HepG2 (cell line): ENCODE data around the gene MGAT2. TPM values are rescaled to one million over a fixed set of nuclear protein-coding genes. Genes with fewer than 3 reads are reported as not detected.
A peak's percentile ranks its signal among the peaks of the same experiment; 100 is the strongest.

Experiments used
- ETV5 ChIP-seq: IDR thresholded peaks from 2 replicates; pipeline ENCODE4 v1.6.1; 2018; ENCODE audit warnings: missing biosample characterization, missing genetic modification reagents, inconsistent platforms, borderline replicate concordance
- HOXA9 ChIP-seq: sonication (generic); formaldehyde crosslinking; IDR thresholded peaks from 2 replicates; pipeline ENCODE4 v1.8.1; 2022; ENCODE audit warnings: missing genetic modification reagents, mild to moderate bottlenecking, moderate library complexity, borderline replicate concordance
- IRF1 ChIP-seq: sonication (generic); formaldehyde crosslinking; IDR thresholded peaks from 2 replicates; pipeline ENCODE4 v1.4.0; 2020; ENCODE audit warnings: low read depth, mild to moderate bottlenecking, missing genetic modification reagents
- MIER3 ChIP-seq: IDR thresholded peaks from 2 replicates; pipeline ENCODE4 v1.6.1; 2016; ENCODE audit warnings: missing compliant biosample characterization, borderline replicate concordance
- MXD1 ChIP-seq: sonication (generic); formaldehyde crosslinking; IDR thresholded peaks from 2 replicates; pipeline ENCODE4 v1.4.0; 2020; ENCODE audit warnings: mild to moderate bottlenecking, missing genetic modification reagents
- SATB2 ChIP-seq: sonication (generic); formaldehyde crosslinking; IDR thresholded peaks from 2 replicates; pipeline ENCODE4 v1.5.0; 2020; ENCODE audit warnings: missing genetic modification reagents
- TFDP2 ChIP-seq: sonication (generic); formaldehyde crosslinking; IDR thresholded peaks from 2 replicates; pipeline ENCODE4 v1.4.0; 2020; ENCODE audit warnings: missing genetic modification reagents
- WIZ ChIP-seq: sonication (generic); formaldehyde crosslinking; IDR thresholded peaks from 2 replicates; pipeline ENCODE4 v1.5.1; 2020; ENCODE audit warnings: mild to moderate bottlenecking, missing genetic modification reagents
- ZBTB38 ChIP-seq: sonication (generic); formaldehyde crosslinking; IDR thresholded peaks from 2 replicates; pipeline ENCODE4 v1.5.1; 2020; ENCODE audit warnings: mild to moderate bottlenecking, missing genetic modification reagents
- ZFP1 ChIP-seq: IDR thresholded peaks from 2 replicates; pipeline ENCODE4 v1.6.1; 2016
- ZFP91 ChIP-seq: sonication (generic); formaldehyde crosslinking; IDR thresholded peaks from 2 replicates; pipeline ENCODE4 v1.9.0; 2022; ENCODE audit warnings: missing genetic modification reagents, mild to moderate bottlenecking, borderline replicate concordance
- ZNF142 ChIP-seq: sonication (generic); formaldehyde crosslinking; IDR thresholded peaks from 2 replicates; pipeline ENCODE4 v1.4.0; 2020; ENCODE audit warnings: missing genetic modification reagents
- ZNF17 ChIP-seq: sonication (generic); formaldehyde crosslinking; IDR thresholded peaks from 2 replicates; pipeline ENCODE4 v1.5.0; 2020; ENCODE audit warnings: mild to moderate bottlenecking, missing genetic modification reagents
- ZNF274 ChIP-seq: sonication (generic); formaldehyde crosslinking; IDR thresholded peaks from 2 replicates; pipeline ENCODE4 v1.5.1; 2020; ENCODE audit warnings: mild to moderate bottlenecking, missing genetic modification reagents
- ZNF350 ChIP-seq: sonication (generic); formaldehyde crosslinking; IDR thresholded peaks from 2 replicates; pipeline ENCODE4 v1.4.0; 2020; ENCODE audit warnings: mild to moderate bottlenecking, low read depth, missing genetic modification reagents, borderline replicate concordance
- ZNF597 ChIP-seq: sonication (generic); formaldehyde crosslinking; IDR thresholded peaks from 2 replicates; pipeline ENCODE4 v1.5.0; 2020; ENCODE audit warnings: missing genetic modification reagents
- polyA plus RNA-seq, 8 experiments: library from polyadenylated mRNA; depleted of rRNA in 3 of 8; stranded (reverse) in 7 of 8; unstranded in 1 of 8; fragments of >200 nt; fragmentation: Illumina TruSeq in 4 of 8; extraction: Trizol in 4 of 8; gene quantifications; 2 replicates each; pipeline versions ENCODE4 v1.2.1 to v1.2.3, GENCODE V29; 2011 to 2016; ENCODE audit warnings: low read depth in 4 of 8, missing spikeins in 1 of 8, mixed read lengths in 1 of 8; ENCODE audit not compliant: insufficient read depth in 1 of 8
- total RNA-seq, 5 experiments: library from RNA; depleted of rRNA; stranded (reverse); fragments of >200 nt; fragmentation: Illumina TruSeq; extraction: Trizol; gene quantifications; 2 replicates each; pipeline ENCODE4 v1.2.3, GENCODE V29; 2016; ENCODE audit warnings: low read depth in 1 of 5

Gene MGAT2
- total and polyA plus RNA-seq, 2 of the 13 experiments (the other 11 are each of a cell fraction or from before 2014, with no cell fraction given): 12.9 to 51.9 TPM

- TF ChIP-seq ZNF597 (CRISPR knock-in tag) (no peak), HOXA9 (CRISPR knock-in tag) (peak; percentile 79), ZBTB38 (CRISPR knock-in tag) (peak; percentile 82), MXD1 (CRISPR knock-in tag) (peak; percentile 86), ZNF274 (CRISPR knock-in tag) (peak; percentile 44), TFDP2 (CRISPR knock-in tag) (peak; percentile 50), ZNF142 (CRISPR knock-in tag) (peak; percentile 72; the same call in 1 of the 2 replicates), WIZ (CRISPR knock-in tag) (0 out of 2 replicates have a peak, but pooled peaks have one; percentile 22), IRF1 (CRISPR knock-in tag) (no peak), ZFP91 (peak; percentile 92), ZFP1 (CRISPR knock-in tag) (0 out of 2 replicates have a peak, but pooled peaks have one; percentile 53), ZNF350 (CRISPR knock-in tag) (no peak; the same call in 1 of the 2 replicates), ETV5 (peak; percentile 98), ZNF17 (CRISPR knock-in tag) (no peak), SATB2 (CRISPR knock-in tag) (no peak), MIER3 (peak; percentile 54; the same call in 1 of the 2 replicates)
Measured at GRCh38 chr14:49633640-49634546, 13.3 kb downstream of the MGAT2 start (continued).
